SK-N-SH treated with all-trans-retinoic acid at 6 μM for 48 hours (cell line): ENCODE measurements around the gene USH1G.

Experiments used
- ATAC-seq: fragments of 200-7000 bp; cut with Tn5 transposase; 3 replicates; pipeline ENCODE4 v1.9.1; 2020; ENCODE audit warnings: mild to moderate bottlenecking, moderate library complexity
- BACH2 ChIP-seq: fragments of 250-450 bp; sonication (Bioruptor Pico); IDR thresholded peaks from 2 replicates; pipeline ENCODE4 v1.9.0; 2021; ENCODE audit warnings: mild to moderate bottlenecking, borderline replicate concordance
- CSDC2 ChIP-seq: fragments of 250-450 bp; sonication (Bioruptor Pico); IDR thresholded peaks from 2 replicates; pipeline ENCODE4 v1.5.0; 2020; ENCODE audit warnings: mild to moderate bottlenecking, moderate library complexity
- GLIS3 ChIP-seq: fragments of 250-450 bp; sonication (Bioruptor Pico); IDR thresholded peaks from 2 replicates; pipeline ENCODE4 v1.5.0; 2020; ENCODE audit warnings: mild to moderate bottlenecking, moderate library complexity
- OSR1 ChIP-seq: fragments of 250-450 bp; sonication (Bioruptor Pico); IDR thresholded peaks from 2 replicates; pipeline ENCODE4 v1.8.0; 2022; ENCODE audit warnings: moderate library complexity, mild to moderate bottlenecking, inconsistent platforms
- PPARA ChIP-seq: fragments of 250-450 bp; sonication (Bioruptor Pico); IDR thresholded peaks from 2 replicates; pipeline ENCODE4 v1.5.0; 2020; ENCODE audit warnings: mild to moderate bottlenecking, borderline replicate concordance
- SNAI2 ChIP-seq: fragments of 250-450 bp; sonication (Bioruptor Pico); IDR thresholded peaks from 2 replicates; pipeline ENCODE4 v1.5.0; 2020; ENCODE audit warnings: mild to moderate bottlenecking, moderate library complexity
- TCF4 ChIP-seq: fragments of 250-450 bp; sonication (Bioruptor Pico); IDR thresholded peaks from 2 replicates; pipeline ENCODE4 v1.8.0; 2021; ENCODE audit warnings: mild to moderate bottlenecking, moderate library complexity, borderline replicate concordance
- TOX ChIP-seq: fragments of 250-450 bp; sonication (Bioruptor Pico); IDR thresholded peaks from 2 replicates; pipeline ENCODE4 v1.8.0; 2021; ENCODE audit warnings: mild to moderate bottlenecking, moderate library complexity, borderline replicate concordance
- ZC3H10 ChIP-seq: fragments of 250-450 bp; sonication (Bioruptor Pico); IDR thresholded peaks from 2 replicates; pipeline ENCODE4 v1.5.1; 2021; ENCODE audit warnings: mild to moderate bottlenecking, moderate library complexity
- ZFP3 ChIP-seq: fragments of 250-450 bp; sonication (Bioruptor Pico); IDR thresholded peaks from 2 replicates; pipeline ENCODE4 v1.5.0; 2020; ENCODE audit warnings: mild to moderate bottlenecking, moderate library complexity
- ZFP30 ChIP-seq: fragments of 450-650 bp; formaldehyde crosslinking; IDR thresholded peaks from 2 replicates; pipeline ENCODE4 v1.5.0; 2022; ENCODE audit warnings: mild to moderate bottlenecking, moderate library complexity
- ZNF70 ChIP-seq: fragments of 450-650 bp; formaldehyde crosslinking; IDR thresholded peaks from 2 replicates; pipeline ENCODE4 v1.5.0; 2020; ENCODE audit warnings: mild to moderate bottlenecking, moderate library complexity
- ZNF8 ChIP-seq: fragments of 450-650 bp; formaldehyde crosslinking; IDR thresholded peaks from 2 replicates; pipeline ENCODE4 v1.5.0; 2020; ENCODE audit warnings: mild to moderate bottlenecking, moderate library complexity
- TF ChIP-seq, protein P1 (sequence below): fragments of 250-450 bp; sonication (Bioruptor Pico); IDR thresholded peaks from 2 replicates; pipeline ENCODE4 v1.8.0; 2020; ENCODE audit warnings: mild to moderate bottlenecking, moderate library complexity, borderline replicate concordance
- TF ChIP-seq, protein P2 (sequence below): fragments of 250-450 bp; sonication (Bioruptor Pico); IDR thresholded peaks from 2 replicates; pipeline ENCODE4 v1.5.1; 2020; ENCODE audit warnings: low read depth, mild to moderate bottlenecking, moderate library complexity
- TF ChIP-seq, protein P3 (sequence below): fragments of 250-450 bp; sonication (Bioruptor Pico); IDR thresholded peaks from 2 replicates; pipeline ENCODE4 v1.5.1; 2021; ENCODE audit warnings: mild to moderate bottlenecking, moderate library complexity
- TF ChIP-seq, protein P4 (sequence below): fragments of 250-450 bp; sonication (Bioruptor Pico); IDR thresholded peaks from 2 replicates; pipeline ENCODE4 v1.5.0; 2020; ENCODE audit warnings: mild to moderate bottlenecking, moderate library complexity

Gene USH1G

DNA sequence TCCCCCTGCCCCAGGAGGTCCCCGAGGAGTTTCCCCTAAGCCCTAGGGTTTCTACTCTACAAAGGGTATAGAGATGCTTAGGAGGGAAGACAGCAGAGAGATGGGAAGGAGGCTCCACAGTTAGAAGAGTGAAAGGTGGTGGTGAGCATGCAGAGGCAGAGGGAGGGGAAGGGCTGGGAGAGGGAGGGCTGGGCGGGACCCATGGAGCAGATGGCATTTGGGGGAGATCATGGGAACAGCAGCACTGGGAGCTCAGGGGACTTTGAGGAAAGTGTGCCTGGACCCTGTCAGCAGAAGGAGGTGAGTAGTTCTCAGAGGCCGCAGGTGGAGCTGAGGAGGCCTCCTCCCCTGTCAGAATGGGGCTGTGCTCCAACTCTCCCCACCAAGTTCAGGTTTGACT is 12.0 kb upstream of the USH1G start (continued):
- TF ChIP-seq ZFP30 (CRISPR knock-in tag), result no peak
- TF ChIP-seq GLIS3 (CRISPR knock-in tag), result no peak

DNA sequence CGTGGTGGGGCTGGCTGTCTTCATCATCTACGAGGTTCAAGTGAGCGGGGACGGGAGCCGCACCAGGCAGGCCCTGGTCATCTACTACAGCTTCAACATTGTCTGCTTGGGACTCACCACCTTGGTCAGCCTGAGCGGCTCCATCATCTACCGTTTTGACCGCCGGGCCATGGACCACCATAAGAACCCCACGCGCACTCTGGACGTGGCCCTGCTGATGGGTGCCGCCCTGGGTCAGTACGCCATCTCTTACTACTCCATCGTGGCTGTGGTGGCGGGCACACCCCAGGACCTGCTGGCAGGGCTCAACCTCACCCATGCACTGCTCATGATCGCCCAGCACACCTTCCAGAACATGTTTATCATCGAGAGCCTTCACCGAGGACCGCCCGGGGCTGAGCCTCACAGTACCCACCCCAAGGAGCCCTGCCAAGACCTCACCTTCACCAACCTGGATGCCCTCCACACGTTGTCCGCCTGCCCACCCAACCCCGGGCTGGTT is 7.5 kb upstream of the USH1G start:
- TF ChIP-seq, protein P1, sequence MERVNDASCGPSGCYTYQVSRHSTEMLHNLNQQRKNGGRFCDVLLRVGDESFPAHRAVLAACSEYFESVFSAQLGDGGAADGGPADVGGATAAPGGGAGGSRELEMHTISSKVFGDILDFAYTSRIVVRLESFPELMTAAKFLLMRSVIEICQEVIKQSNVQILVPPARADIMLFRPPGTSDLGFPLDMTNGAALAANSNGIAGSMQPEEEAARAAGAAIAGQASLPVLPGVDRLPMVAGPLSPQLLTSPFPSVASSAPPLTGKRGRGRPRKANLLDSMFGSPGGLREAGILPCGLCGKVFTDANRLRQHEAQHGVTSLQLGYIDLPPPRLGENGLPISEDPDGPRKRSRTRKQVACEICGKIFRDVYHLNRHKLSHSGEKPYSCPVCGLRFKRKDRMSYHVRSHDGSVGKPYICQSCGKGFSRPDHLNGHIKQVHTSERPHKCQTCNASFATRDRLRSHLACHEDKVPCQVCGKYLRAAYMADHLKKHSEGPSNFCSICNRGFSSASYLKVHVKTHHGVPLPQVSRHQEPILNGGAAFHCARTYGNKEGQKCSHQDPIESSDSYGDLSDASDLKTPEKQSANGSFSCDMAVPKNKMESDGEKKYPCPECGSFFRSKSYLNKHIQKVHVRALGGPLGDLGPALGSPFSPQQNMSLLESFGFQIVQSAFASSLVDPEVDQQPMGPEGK (CRISPR knock-in tag), result no peak
- TF ChIP-seq, protein P2, sequence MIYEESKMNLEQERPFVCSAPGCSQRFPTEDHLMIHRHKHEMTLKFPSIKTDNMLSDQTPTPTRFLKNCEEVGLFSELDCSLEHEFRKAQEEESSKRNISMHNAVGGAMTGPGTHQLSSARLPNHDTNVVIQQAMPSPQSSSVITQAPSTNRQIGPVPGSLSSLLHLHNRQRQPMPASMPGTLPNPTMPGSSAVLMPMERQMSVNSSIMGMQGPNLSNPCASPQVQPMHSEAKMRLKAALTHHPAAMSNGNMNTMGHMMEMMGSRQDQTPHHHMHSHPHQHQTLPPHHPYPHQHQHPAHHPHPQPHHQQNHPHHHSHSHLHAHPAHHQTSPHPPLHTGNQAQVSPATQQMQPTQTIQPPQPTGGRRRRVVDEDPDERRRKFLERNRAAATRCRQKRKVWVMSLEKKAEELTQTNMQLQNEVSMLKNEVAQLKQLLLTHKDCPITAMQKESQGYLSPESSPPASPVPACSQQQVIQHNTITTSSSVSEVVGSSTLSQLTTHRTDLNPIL (CRISPR knock-in tag), result no peak
- TF ChIP-seq ZNF8 (CRISPR knock-in tag), result no peak
- TF ChIP-seq ZC3H10, result no peak
- TF ChIP-seq TOX (CRISPR knock-in tag), result no peak
- no peak for TF ChIP-seq TCF4 (CRISPR knock-in tag)
- TF ChIP-seq CSDC2 (CRISPR knock-in tag), result no peak
- TF ChIP-seq BACH2, result no peak
- TF ChIP-seq, all 23 proteins: peak for 0
- no peak for ATAC-seq

DNA sequence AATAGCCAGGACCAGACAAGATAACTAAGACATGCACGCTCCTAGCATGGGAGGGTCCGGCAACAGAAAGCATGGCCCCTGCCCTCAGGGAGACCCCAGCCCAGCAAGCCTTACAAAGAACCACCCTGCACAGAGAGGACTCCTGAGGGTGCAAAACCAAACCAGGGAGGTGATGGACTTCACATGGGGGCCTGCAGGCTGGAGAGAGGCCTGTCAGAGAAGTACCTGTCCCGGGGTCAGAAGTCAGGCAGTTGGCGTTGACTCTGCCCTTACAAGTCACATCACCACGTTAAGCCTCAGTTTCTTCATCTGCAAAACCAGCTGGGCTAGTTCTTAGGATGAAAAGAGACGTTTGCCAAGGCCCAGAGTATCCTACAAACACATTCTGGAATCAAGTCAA is 5.7 kb upstream of the USH1G start:
- no peak for TF ChIP-seq ZNF70 (CRISPR knock-in tag)
- no peak for TF ChIP-seq ZNF8 (CRISPR knock-in tag)
- TF ChIP-seq OSR1 (CRISPR knock-in tag), result no peak
- TF ChIP-seq, protein P1 (CRISPR knock-in tag), result no peak
- no peak for TF ChIP-seq PPARA (CRISPR knock-in tag)
- TF ChIP-seq, protein P3, sequence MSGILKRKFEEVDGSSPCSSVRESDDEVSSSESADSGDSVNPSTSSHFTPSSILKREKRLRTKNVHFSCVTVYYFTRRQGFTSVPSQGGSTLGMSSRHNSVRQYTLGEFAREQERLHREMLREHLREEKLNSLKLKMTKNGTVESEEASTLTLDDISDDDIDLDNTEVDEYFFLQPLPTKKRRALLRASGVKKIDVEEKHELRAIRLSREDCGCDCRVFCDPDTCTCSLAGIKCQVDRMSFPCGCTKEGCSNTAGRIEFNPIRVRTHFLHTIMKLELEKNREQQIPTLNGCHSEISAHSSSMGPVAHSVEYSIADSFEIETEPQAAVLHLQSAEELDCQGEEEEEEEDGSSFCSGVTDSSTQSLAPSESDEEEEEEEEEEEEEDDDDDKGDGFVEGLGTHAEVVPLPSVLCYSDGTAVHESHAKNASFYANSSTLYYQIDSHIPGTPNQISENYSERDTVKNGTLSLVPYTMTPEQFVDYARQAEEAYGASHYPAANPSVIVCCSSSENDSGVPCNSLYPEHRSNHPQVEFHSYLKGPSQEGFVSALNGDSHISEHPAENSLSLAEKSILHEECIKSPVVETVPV (CRISPR knock-in tag), result no peak
- no peak for TF ChIP-seq SNAI2 (CRISPR knock-in tag)
- no peak for TF ChIP-seq ZFP3 (CRISPR knock-in tag)
- TF ChIP-seq, protein P2 (CRISPR knock-in tag), result no peak
- TF ChIP-seq TOX (CRISPR knock-in tag), result no peak
- no peak for ATAC-seq

DNA sequence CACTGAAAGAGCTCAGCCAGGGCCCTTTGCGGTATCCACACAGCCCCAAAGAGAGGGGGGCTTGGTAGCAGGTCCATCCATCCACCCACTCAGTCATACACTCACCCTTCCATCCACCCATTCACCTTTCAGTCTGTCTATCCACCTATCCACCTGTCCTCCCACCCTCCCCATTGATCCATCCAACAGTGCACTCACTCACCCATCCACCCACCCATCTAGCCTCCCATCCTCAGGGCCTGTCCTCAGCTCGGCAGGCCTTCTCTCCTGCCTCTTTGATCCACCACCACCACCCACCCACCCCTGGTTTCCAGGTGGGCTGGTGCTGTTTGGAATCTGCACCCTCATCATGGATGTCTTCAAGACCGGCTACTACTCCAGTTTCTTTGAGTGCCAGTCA is 2.2 kb upstream of the USH1G start:
- TF ChIP-seq ZFP3 (CRISPR knock-in tag), result no peak
- no peak for ATAC-seq

DNA sequence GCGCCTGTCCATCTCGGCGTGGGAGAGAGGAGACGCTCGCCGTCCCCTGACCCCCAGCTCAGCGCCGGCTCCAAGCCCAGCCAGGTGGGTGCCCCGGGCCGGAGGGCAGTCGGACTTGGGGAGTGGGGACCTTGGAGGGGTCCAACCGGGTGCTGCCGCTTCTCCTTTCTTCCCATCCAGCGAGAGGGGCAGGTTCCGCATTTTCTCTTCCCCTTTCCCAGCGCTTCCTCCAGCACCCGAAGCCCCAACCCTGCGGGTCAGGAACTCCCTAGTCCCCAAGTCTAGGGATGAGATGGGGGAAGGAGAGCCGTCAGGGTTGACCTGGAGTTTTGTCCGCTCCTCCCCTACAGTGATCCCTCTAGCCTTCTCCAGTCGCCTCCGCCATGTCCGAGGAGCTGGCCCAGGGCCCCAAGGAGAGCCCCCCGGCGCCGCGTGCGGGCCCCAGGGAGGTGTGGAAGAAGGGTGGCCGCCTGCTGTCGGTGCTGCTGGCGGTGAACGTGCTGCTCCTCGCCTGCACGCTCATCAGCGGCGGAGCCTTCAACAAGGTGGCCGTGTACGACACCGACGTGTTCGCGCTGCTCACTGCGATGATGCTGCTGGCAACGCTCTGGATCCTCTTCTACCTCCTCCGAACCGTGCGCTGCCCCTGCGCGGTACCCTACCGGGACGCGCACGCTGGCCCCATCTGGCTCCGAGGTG is 1.3 kb upstream of the USH1G start, which contains the start of gene OTOP2:
Gene OTOP2, plus strand, starts transcription at position 24 of the 699 bp plus-strand sequence. Its CDS starts 360 bp downstream, at position 384.
- ATAC-seq, result no peak; the same call in 1 of the 3 replicates
- TF ChIP-seq OSR1 (CRISPR knock-in tag) (no peak), SNAI2 (CRISPR knock-in tag) (no peak), CSDC2 (CRISPR knock-in tag) (no peak), TOX (CRISPR knock-in tag) (no peak), GLIS3 (CRISPR knock-in tag) (no peak)
- TF ChIP-seq, protein P2 (CRISPR knock-in tag), result no peak
- TF ChIP-seq, protein P4, sequence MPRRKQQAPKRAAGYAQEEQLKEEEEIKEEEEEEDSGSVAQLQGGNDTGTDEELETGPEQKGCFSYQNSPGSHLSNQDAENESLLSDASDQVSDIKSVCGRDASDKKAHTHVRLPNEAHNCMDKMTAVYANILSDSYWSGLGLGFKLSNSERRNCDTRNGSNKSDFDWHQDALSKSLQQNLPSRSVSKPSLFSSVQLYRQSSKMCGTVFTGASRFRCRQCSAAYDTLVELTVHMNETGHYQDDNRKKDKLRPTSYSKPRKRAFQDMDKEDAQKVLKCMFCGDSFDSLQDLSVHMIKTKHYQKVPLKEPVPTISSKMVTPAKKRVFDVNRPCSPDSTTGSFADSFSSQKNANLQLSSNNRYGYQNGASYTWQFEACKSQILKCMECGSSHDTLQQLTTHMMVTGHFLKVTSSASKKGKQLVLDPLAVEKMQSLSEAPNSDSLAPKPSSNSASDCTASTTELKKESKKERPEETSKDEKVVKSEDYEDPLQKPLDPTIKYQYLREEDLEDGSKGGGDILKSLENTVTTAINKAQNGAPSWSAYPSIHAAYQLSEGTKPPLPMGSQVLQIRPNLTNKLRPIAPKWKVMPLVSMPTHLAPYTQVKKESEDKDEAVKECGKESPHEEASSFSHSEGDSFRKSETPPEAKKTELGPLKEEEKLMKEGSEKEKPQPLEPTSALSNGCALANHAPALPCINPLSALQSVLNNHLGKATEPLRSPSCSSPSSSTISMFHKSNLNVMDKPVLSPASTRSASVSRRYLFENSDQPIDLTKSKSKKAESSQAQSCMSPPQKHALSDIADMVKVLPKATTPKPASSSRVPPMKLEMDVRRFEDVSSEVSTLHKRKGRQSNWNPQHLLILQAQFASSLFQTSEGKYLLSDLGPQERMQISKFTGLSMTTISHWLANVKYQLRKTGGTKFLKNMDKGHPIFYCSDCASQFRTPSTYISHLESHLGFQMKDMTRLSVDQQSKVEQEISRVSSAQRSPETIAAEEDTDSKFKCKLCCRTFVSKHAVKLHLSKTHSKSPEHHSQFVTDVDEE, result no peak
- TF ChIP-seq, protein P3 (CRISPR knock-in tag), result no peak
